Activated CD8-positive, alpha-beta memory T cell treated with anti-CD3 and anti-CD28 coated beads for 48 hours (primary cell): ENCODE results near the gene CDKN3.

Experiments used
- DNase-seq, 3 experiments: peaks; one replicate each; pipeline ENCODE4 v3.0.0-alpha.2; 2020; ENCODE audit warnings: low read depth in 2 of 3, low spot score in 2 of 3

The CDKN3 gene

GRCh38 chr14:54396493-54397335 lies at the start of gene CDKN3:
CDKN3 (plus strand) TSS chr14:54397007; CDS start chr14:54397069, 62 bp downstream.
- peak; percentile 84 to 94 (median 89) for DNase-seq

GRCh38 chr14:54347044-54347443 lies 49.8 kb upstream of the CDKN3 start:
- DNase-seq = no peak

GRCh38 chr14:54348001-54348611 lies 48.7 kb upstream of the CDKN3 start:
- no peak for DNase-seq

- DNase-seq = no peak
Observed at GRCh38 chr14:54348923-54349620, 47.7 kb upstream of the CDKN3 start.

- DNase-seq = no peak
Observed at GRCh38 chr14:54349713-54350112, 47.1 kb upstream of the CDKN3 start.

- DNase-seq = no peak
Observed at GRCh38 chr14:54350203-54350602, 46.6 kb upstream of the CDKN3 start.

- no peak for DNase-seq
Observed at GRCh38 chr14:54353266-54353665, 43.5 kb upstream of the CDKN3 start.

- DNase-seq = no peak
Observed at GRCh38 chr14:54353694-54354093, 43.1 kb upstream of the CDKN3 start.

GRCh38 chr14:54354096-54354495 lies 42.7 kb upstream of the CDKN3 start:
- DNase-seq = no peak

- DNase-seq = no peak
Observed at GRCh38 chr14:54354968-54355641, 41.7 kb upstream of the CDKN3 start.

- no peak for DNase-seq
Observed at GRCh38 chr14:54355698-54356097, 41.1 kb upstream of the CDKN3 start.

- no peak for DNase-seq
Observed at GRCh38 chr14:54356172-54356571, 40.6 kb upstream of the CDKN3 start.

GRCh38 chr14:54360667-54361066 lies 36.1 kb upstream of the CDKN3 start:
- no peak for DNase-seq

GRCh38 chr14:54362089-54362504 lies 34.7 kb upstream of the CDKN3 start:
- DNase-seq = no peak

GRCh38 chr14:54362759-54363437 lies 33.9 kb upstream of the CDKN3 start:
- DNase-seq = no peak

- DNase-seq = no peak
Observed at GRCh38 chr14:54364555-54365415, 32.0 kb upstream of the CDKN3 start.

GRCh38 chr14:54366736-54367735 lies 29.8 kb upstream of the CDKN3 start:
- DNase-seq = no peak

GRCh38 chr14:54368291-54368690 lies 28.5 kb upstream of the CDKN3 start:
- no peak for DNase-seq

GRCh38 chr14:54369343-54369742 lies 27.5 kb upstream of the CDKN3 start:
- DNase-seq = no peak
